SK-N-SH treated with all-trans-retinoic acid at 6 μM for 48 hours (cell line): ENCODE data around the gene PDSS2.

ENCODE experiments used
- ATAC-seq: fragments of 200-7000 bp; cut with Tn5 transposase; 3 replicates; pipeline ENCODE4 v1.9.1; 2020; ENCODE audit warnings: mild to moderate bottlenecking, moderate library complexity
- ARNTL ChIP-seq: fragments of 450-650 bp; formaldehyde crosslinking; IDR thresholded peaks from 2 replicates; pipeline ENCODE4 v1.5.0; 2020; ENCODE audit warnings: low read depth, mild to moderate bottlenecking, moderate library complexity, borderline replicate concordance
- BACH2 ChIP-seq: fragments of 250-450 bp; sonication (Bioruptor Pico); IDR thresholded peaks from 2 replicates; pipeline ENCODE4 v1.9.0; 2021; ENCODE audit warnings: mild to moderate bottlenecking, borderline replicate concordance
- CREB5 ChIP-seq: fragments of 250-450 bp; sonication (Bioruptor Pico); IDR thresholded peaks from 2 replicates; pipeline ENCODE4 v1.5.1; 2020; ENCODE audit warnings: low read depth, mild to moderate bottlenecking, moderate library complexity
- CSDC2 ChIP-seq: fragments of 250-450 bp; sonication (Bioruptor Pico); IDR thresholded peaks from 2 replicates; pipeline ENCODE4 v1.5.0; 2020; ENCODE audit warnings: mild to moderate bottlenecking, moderate library complexity
- ESRRG ChIP-seq: fragments of 250-450 bp; sonication (Bioruptor Pico); IDR thresholded peaks from 2 replicates; pipeline ENCODE4 v1.6.1; 2021; ENCODE audit warnings: mild to moderate bottlenecking
- GLIS3 ChIP-seq: fragments of 250-450 bp; sonication (Bioruptor Pico); IDR thresholded peaks from 2 replicates; pipeline ENCODE4 v1.5.0; 2020; ENCODE audit warnings: mild to moderate bottlenecking, moderate library complexity
- ISL1 ChIP-seq: fragments of 250-450 bp; sonication (Bioruptor Pico); IDR thresholded peaks from 2 replicates; pipeline ENCODE4 v2.1.2; 2022; ENCODE audit warnings: mild to moderate bottlenecking, moderate library complexity
- OSR1 ChIP-seq: fragments of 250-450 bp; sonication (Bioruptor Pico); IDR thresholded peaks from 2 replicates; pipeline ENCODE4 v1.8.0; 2022; ENCODE audit warnings: moderate library complexity, mild to moderate bottlenecking, inconsistent platforms
- PPARA ChIP-seq: fragments of 250-450 bp; sonication (Bioruptor Pico); IDR thresholded peaks from 2 replicates; pipeline ENCODE4 v1.5.0; 2020; ENCODE audit warnings: mild to moderate bottlenecking, borderline replicate concordance
- RARB ChIP-seq: fragments of 250-450 bp; sonication (Bioruptor Pico); IDR thresholded peaks from 2 replicates; pipeline ENCODE4 v1.8.0; 2021; ENCODE audit warnings: mild to moderate bottlenecking, moderate library complexity
- SNAI2 ChIP-seq: fragments of 250-450 bp; sonication (Bioruptor Pico); IDR thresholded peaks from 2 replicates; pipeline ENCODE4 v1.5.0; 2020; ENCODE audit warnings: mild to moderate bottlenecking, moderate library complexity
- TCF4 ChIP-seq: fragments of 250-450 bp; sonication (Bioruptor Pico); IDR thresholded peaks from 2 replicates; pipeline ENCODE4 v1.8.0; 2021; ENCODE audit warnings: mild to moderate bottlenecking, moderate library complexity, borderline replicate concordance
- TOX ChIP-seq: fragments of 250-450 bp; sonication (Bioruptor Pico); IDR thresholded peaks from 2 replicates; pipeline ENCODE4 v1.8.0; 2021; ENCODE audit warnings: mild to moderate bottlenecking, moderate library complexity, borderline replicate concordance
- ZFP3 ChIP-seq: fragments of 250-450 bp; sonication (Bioruptor Pico); IDR thresholded peaks from 2 replicates; pipeline ENCODE4 v1.5.0; 2020; ENCODE audit warnings: mild to moderate bottlenecking, moderate library complexity
- ZFP30 ChIP-seq: fragments of 450-650 bp; formaldehyde crosslinking; IDR thresholded peaks from 2 replicates; pipeline ENCODE4 v1.5.0; 2022; ENCODE audit warnings: mild to moderate bottlenecking, moderate library complexity
- ZNF565 ChIP-seq: fragments of 450-650 bp; formaldehyde crosslinking; conservative IDR thresholded peaks from 2 replicates; pipeline ENCODE4 v1.5.0; 2020; ENCODE audit warnings: low read depth, mild to moderate bottlenecking, moderate library complexity
- ZNF70 ChIP-seq: fragments of 450-650 bp; formaldehyde crosslinking; IDR thresholded peaks from 2 replicates; pipeline ENCODE4 v1.5.0; 2020; ENCODE audit warnings: mild to moderate bottlenecking, moderate library complexity
- ZNF8 ChIP-seq: fragments of 450-650 bp; formaldehyde crosslinking; IDR thresholded peaks from 2 replicates; pipeline ENCODE4 v1.5.0; 2020; ENCODE audit warnings: mild to moderate bottlenecking, moderate library complexity
- TF ChIP-seq, protein P1 (sequence below): fragments of 250-450 bp; sonication (Bioruptor Pico); IDR thresholded peaks from 2 replicates; pipeline ENCODE4 v1.8.0; 2020; ENCODE audit warnings: mild to moderate bottlenecking, moderate library complexity, borderline replicate concordance
- TF ChIP-seq, protein P2 (sequence below): fragments of 250-450 bp; sonication (Bioruptor Pico); IDR thresholded peaks from 2 replicates; pipeline ENCODE4 v1.5.0; 2020; ENCODE audit warnings: mild to moderate bottlenecking, moderate library complexity
- TF ChIP-seq, protein P3 (sequence below): fragments of 250-450 bp; sonication (Bioruptor Pico); IDR thresholded peaks from 2 replicates; pipeline ENCODE4 v1.5.1; 2021; ENCODE audit warnings: mild to moderate bottlenecking, moderate library complexity

Gene PDSS2

DNA sequence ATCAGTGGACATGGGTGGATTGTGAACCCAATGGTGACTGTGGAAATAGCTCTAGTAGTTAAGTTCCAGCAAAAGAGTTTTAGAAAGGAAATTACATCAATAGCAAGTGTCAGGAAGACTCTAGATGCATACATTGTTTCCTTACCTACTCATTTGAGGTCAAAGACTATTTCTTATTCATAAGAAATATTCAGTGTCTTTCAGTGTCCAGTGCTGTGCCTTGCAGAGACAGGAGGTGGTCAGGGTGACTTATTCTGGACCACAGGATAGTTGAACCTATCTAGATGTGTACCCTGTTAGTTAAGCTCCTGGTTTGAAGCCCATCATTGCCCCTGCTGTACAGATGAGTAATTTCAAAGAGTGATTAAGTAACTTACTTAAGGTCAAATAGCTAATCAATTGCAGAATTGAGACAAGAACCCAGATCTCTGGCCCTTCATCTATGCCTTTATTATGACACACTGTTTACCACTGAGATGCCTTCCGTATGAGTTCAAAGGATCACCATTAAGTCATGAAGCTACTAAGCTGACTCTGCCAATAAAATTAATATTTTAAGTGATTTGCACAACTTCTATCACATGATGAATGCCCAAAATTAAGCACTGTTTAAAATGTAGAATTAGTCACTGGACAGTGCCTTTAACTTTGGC is 136.1 kb downstream of the PDSS2 start:
- no peak for TF ChIP-seq SNAI2 (CRISPR knock-in tag)
- no peak for TF ChIP-seq CREB5 (CRISPR knock-in tag)
- TF ChIP-seq ISL1 (CRISPR knock-in tag): no peak
- TF ChIP-seq ZFP30 (CRISPR knock-in tag): no peak
- TF ChIP-seq GLIS3 (CRISPR knock-in tag): no peak
- no peak for TF ChIP-seq ZNF70 (CRISPR knock-in tag)
- no peak for TF ChIP-seq ZNF565 (CRISPR knock-in tag)
- no peak for TF ChIP-seq TCF4 (CRISPR knock-in tag)
- no peak for TF ChIP-seq ZNF8 (CRISPR knock-in tag)
- TF ChIP-seq, protein P1, sequence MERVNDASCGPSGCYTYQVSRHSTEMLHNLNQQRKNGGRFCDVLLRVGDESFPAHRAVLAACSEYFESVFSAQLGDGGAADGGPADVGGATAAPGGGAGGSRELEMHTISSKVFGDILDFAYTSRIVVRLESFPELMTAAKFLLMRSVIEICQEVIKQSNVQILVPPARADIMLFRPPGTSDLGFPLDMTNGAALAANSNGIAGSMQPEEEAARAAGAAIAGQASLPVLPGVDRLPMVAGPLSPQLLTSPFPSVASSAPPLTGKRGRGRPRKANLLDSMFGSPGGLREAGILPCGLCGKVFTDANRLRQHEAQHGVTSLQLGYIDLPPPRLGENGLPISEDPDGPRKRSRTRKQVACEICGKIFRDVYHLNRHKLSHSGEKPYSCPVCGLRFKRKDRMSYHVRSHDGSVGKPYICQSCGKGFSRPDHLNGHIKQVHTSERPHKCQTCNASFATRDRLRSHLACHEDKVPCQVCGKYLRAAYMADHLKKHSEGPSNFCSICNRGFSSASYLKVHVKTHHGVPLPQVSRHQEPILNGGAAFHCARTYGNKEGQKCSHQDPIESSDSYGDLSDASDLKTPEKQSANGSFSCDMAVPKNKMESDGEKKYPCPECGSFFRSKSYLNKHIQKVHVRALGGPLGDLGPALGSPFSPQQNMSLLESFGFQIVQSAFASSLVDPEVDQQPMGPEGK (CRISPR knock-in tag): no peak
- TF ChIP-seq BACH2 (CRISPR knock-in tag): no peak
- TF ChIP-seq TOX (CRISPR knock-in tag): no peak
- TF ChIP-seq ZFP3 (CRISPR knock-in tag): no peak
- TF ChIP-seq, protein P2, sequence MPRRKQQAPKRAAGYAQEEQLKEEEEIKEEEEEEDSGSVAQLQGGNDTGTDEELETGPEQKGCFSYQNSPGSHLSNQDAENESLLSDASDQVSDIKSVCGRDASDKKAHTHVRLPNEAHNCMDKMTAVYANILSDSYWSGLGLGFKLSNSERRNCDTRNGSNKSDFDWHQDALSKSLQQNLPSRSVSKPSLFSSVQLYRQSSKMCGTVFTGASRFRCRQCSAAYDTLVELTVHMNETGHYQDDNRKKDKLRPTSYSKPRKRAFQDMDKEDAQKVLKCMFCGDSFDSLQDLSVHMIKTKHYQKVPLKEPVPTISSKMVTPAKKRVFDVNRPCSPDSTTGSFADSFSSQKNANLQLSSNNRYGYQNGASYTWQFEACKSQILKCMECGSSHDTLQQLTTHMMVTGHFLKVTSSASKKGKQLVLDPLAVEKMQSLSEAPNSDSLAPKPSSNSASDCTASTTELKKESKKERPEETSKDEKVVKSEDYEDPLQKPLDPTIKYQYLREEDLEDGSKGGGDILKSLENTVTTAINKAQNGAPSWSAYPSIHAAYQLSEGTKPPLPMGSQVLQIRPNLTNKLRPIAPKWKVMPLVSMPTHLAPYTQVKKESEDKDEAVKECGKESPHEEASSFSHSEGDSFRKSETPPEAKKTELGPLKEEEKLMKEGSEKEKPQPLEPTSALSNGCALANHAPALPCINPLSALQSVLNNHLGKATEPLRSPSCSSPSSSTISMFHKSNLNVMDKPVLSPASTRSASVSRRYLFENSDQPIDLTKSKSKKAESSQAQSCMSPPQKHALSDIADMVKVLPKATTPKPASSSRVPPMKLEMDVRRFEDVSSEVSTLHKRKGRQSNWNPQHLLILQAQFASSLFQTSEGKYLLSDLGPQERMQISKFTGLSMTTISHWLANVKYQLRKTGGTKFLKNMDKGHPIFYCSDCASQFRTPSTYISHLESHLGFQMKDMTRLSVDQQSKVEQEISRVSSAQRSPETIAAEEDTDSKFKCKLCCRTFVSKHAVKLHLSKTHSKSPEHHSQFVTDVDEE (CRISPR knock-in tag): no peak
- no peak for TF ChIP-seq PPARA (CRISPR knock-in tag)
- TF ChIP-seq ESRRG (CRISPR knock-in tag): no peak
- TF ChIP-seq, protein P3, sequence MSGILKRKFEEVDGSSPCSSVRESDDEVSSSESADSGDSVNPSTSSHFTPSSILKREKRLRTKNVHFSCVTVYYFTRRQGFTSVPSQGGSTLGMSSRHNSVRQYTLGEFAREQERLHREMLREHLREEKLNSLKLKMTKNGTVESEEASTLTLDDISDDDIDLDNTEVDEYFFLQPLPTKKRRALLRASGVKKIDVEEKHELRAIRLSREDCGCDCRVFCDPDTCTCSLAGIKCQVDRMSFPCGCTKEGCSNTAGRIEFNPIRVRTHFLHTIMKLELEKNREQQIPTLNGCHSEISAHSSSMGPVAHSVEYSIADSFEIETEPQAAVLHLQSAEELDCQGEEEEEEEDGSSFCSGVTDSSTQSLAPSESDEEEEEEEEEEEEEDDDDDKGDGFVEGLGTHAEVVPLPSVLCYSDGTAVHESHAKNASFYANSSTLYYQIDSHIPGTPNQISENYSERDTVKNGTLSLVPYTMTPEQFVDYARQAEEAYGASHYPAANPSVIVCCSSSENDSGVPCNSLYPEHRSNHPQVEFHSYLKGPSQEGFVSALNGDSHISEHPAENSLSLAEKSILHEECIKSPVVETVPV (CRISPR knock-in tag): no peak
- no peak for TF ChIP-seq ARNTL (CRISPR knock-in tag)
- TF ChIP-seq, all 23 proteins: peak for 0
- ATAC-seq: no peak; the same call in 2 of the 3 replicates

DNA sequence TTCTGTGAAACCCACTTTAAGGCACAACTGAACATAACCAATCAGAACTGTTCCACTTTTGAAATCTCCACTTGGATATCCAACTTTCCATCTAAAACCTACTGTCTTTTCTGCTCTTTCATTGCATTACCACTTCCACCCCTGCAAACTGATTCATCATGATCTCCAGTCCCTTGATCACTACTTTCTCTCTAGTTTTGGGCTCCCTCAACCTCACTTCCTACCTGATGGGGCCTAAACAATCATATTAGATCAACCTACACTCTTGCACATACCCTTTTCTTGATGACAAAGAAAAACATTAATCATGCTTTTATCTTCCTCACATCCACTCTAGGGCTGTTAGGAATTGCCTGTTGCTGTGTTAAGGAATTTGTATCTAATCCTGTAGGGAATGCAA is 137.6 kb downstream of the PDSS2 start:
- no peak for ATAC-seq

More for the DNA sequence above, 137.6 kb downstream of the PDSS2 start:
- no peak for TF ChIP-seq OSR1 (CRISPR knock-in tag)
- no peak for TF ChIP-seq ISL1 (CRISPR knock-in tag)
- TF ChIP-seq ZNF70 (CRISPR knock-in tag): no peak
- TF ChIP-seq ARNTL (CRISPR knock-in tag): no peak
- TF ChIP-seq TCF4 (CRISPR knock-in tag): no peak
- TF ChIP-seq CREB5 (CRISPR knock-in tag): no peak
- TF ChIP-seq ZFP30 (CRISPR knock-in tag): no peak
- no peak for TF ChIP-seq RARB (CRISPR knock-in tag)
- TF ChIP-seq TOX (CRISPR knock-in tag): no peak
- TF ChIP-seq, protein P2 (CRISPR knock-in tag): no peak
- TF ChIP-seq CSDC2 (CRISPR knock-in tag): no peak
